ENCODE measurements around the gene UGT1A1.

Gene UGT1A1

GRCh38 chr2:233818639-233819621 lies 58.9 kb downstream of the UGT1A1 start:
- DNase-seq = no peak

GRCh38 chr2:233819884-233820773 lies 60.1 kb downstream of the UGT1A1 start:
- DNase-seq = no peak

GRCh38 chr2:233820774-233821105 lies 60.7 kb downstream of the UGT1A1 start:
- DNase-seq = no peak

GRCh38 chr2:233821196-233821595 lies 61.1 kb downstream of the UGT1A1 start:
- DNase-seq = no peak

- no peak for DNase-seq
Measured at GRCh38 chr2:233821709-233822100, 61.6 kb downstream of the UGT1A1 start.

GRCh38 chr2:233822101-233822771 lies 62.2 kb downstream of the UGT1A1 start:
- DNase-seq = no peak
